HG03139 (cell line): ENCODE results near the gene PIH1D2.
A peak's percentile ranks its signal among the peaks of the same experiment; 100 is the strongest.
"Not testable (repeated sequence)": the region's sequence is repeated elsewhere in the genome, so short reads cannot be mapped to it uniquely, and the experiment has no call there.

Experiments
- ATAC-seq: cut with Tn5 transposase; IDR thresholded peaks from one replicate; pipeline ENCODE4 v1.9.1; 2021; ENCODE audit not compliant: unreplicated experiment

The PIH1D2 gene

DNA sequence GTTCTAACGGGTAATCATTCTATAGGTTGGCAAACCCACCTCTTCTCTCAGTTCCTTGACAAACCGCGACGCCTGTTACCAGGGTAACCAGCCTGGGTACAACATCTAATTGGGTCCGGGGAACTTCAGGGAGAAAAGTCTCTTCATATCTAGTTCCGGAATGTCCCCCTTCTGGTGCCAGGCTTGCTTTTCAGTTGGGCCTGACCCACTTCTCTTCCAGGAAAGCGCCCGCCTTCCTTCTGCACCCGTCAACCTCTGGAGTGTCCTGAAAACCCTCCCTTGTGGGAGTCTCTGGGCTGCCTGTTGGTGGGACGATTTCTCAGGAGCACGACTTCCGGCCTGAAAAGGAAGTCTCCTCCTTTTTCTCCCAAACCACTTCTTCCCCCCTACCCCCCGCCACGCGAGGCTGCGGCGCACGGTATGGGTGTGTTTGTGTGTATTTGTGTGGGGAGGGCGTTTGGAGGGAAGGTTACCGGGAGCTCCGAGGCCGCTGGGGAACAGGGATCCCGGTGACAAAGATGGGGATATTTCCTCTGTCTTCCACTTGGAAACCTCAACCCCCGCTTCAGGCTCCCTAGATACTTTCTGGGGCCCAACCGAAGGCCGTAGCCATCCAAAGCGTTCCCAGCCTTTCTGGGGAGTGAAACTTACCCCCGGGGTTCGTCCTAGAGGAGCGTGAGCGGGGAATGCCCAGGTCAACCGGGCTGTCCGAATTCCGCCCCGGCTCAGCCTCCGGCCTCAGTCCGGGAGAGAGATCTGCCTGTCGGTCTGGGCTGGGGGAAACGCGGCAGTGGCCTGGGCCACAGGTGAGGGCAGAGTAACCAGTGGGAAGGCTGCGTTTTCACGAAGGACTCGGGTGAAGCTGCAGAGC lies at the start of gene PIH1D2, which contains the start of gene NKAPD1:
PIH1D2 (minus strand) TSS at position 77 of the 871 bp plus-strand sequence. CDS start 843 bp downstream, outside the sequence.
NKAPD1 (plus strand) TSS at position 359 of the 871 bp plus-strand sequence. CDS start 1,276 bp downstream, outside the sequence.
- ATAC-seq, result peak; percentile 73

DNA sequence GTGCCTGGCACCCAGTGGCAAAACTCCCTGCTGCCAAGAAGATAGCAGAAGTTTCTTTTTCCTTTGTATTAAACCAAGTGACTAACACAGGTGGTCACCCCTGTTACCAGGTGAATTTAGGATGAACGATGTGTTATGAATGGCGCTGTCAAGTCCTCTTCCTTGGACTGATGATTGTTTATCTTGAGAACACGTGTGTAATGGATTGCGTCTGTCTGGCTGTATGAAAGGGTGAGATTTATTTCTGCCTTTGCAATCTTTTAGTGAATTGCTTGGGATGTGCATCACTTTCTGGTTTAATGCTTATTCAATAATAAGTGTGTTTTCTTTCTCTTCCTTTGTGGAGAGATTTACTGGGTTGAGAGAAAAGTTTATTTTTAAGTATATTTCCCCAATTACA lies 49.3 kb upstream of the PIH1D2 start:
- ATAC-seq, result no peak

GRCh38 chr11:112121981-112122615 lies 48.3 kb upstream of the PIH1D2 start:
- no peak for ATAC-seq

DNA sequence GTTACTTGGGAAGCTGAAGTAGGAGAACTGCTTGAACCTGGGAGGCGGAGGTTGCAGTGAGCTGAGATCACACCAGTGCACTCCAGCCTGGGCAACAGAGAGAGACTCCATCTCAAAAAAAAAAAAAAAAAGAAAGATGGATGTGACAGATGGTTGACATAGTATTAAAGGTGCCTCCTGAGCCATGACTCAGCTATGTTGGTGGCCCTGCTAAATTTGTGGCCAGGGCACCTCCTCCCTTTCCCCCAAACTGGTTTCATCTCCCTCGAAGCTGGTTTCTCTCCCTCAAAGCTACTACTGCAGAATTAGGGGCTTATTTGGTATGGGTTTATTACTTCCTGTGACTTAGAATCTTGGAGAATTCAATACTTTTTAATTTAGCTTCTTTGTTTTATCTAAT lies 44.4 kb upstream of the PIH1D2 start:
- ATAC-seq, result no peak

DNA sequence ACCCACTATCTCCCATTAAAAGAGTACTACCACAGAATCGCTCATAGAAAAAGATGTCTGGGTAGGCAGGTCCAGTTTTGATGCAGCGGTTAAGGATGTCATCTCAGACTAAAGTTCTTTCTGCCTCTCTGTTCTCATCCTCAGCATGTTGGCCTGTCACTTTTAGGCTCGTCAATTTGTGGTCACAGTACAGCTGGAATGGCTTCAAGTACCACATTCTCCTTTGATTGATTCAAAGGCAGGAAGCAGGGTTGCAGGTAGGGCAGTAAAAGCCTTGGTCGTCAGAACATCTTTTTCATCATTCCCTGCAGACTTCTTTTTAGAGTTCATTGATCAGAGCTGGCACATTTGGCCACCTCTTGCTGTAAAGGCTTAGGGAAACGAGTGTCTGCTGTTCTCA lies 41.6 kb upstream of the PIH1D2 start:
- ATAC-seq, result no peak

DNA sequence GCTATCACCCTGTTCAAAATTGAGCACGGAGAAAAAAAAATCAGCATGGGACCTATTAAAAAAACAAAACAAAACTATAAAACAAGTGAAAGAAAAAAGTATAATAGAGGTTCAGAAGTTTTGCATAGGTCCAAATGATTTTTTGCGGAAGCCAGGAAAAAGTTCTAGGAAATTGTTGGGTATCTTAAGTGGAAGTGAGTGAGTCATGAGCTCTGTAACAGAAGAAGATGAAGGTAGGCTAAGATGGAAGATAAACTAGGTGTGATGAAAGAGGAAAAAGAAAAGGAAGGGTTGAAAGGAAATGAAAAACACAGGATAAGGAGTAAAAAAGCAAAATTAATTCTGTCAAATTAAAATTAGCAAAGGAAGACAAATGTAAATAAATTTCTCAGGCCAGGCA lies 40.6 kb upstream of the PIH1D2 start:
- no peak for ATAC-seq

- no peak for ATAC-seq
Observed at GRCh38 chr11:112113539-112114457, 40.0 kb upstream of the PIH1D2 start.

- no peak for ATAC-seq
Observed at GRCh38 chr11:112106070-112106469, 32.3 kb upstream of the PIH1D2 start.

DNA sequence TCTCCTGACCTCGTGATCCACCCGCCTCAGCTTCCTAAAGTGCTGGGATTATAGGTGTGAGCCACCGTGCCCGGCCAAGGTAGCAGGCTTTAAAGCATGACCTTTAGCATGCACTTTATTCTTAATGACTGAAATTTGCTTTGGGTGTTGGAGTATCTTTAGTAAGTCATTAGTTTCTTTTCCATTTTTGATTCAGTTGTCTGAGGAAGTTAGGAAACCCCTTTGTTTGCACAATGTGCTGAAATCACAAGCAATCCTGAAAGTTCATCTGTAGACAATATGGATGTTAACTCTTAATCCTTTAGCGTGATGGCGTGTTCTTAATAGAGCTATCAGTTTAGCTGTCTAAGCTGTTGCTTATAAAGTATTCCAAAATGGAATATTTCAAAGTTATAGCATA lies 29.6 kb upstream of the PIH1D2 start:
- no peak for ATAC-seq

DNA sequence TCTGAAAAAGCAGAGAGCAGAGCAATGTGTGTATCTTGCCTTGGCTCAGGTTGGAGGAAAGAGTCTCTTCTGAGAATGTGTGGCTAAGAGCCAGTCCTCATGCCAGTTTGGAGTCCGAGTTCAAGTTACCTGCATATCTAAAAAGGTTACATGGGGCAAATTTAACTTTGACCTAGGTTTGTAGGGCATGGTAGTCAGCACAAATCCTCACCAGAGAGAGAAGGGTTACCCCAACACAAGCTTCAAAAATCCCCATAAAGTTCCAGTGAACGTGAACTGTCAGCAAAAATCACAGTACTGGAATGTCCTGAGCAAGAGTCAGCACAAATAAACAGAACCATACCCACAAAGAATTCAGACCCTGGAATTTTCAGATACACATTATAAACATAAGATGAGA lies 26.6 kb upstream of the PIH1D2 start:
- no peak for ATAC-seq

GRCh38 chr11:112097734-112098528 lies 24.1 kb upstream of the PIH1D2 start:
- ATAC-seq, result no peak

- no peak for ATAC-seq
Observed at GRCh38 chr11:112096194-112096593, 22.4 kb upstream of the PIH1D2 start.

DNA sequence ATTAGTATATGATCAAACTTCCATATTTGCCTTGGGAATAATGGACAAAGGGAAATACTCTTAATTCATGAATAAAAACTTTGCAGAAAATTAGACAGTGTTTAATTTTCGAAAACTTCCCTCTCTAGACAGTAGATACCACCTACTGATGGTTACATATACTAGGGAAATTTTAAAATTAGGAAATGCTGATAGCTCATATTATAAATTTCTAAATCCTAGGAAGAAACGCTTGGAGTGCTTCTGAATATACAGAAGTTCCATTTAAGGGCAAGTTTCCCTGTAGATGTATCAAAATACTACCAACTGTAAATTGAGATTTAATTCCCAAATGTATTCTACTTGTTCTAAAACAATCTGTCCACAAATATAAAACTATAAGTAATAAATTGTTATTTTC lies 21.5 kb upstream of the PIH1D2 start:
- not testable (repeated sequence) for ATAC-seq

DNA sequence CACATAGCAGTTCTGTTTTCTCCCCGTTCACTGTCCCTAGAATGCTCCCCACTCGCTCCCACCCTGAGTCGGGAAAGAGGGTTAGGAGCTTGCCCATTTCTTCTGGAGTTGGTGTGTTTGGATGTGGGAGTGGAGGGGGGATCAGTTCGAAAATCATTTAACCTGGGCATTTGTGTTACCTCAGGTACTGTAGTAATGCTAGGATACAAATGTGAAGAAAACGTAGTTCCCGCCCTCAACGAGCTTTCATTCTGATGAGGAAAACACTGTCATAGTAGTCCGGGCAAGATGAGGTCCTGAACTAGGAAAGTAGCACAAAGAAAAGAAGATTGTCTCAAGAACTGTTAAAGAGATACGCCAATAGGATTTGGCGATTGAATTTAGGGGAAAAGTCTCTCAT lies 13.4 kb upstream of the PIH1D2 start:
- no peak for ATAC-seq

DNA sequence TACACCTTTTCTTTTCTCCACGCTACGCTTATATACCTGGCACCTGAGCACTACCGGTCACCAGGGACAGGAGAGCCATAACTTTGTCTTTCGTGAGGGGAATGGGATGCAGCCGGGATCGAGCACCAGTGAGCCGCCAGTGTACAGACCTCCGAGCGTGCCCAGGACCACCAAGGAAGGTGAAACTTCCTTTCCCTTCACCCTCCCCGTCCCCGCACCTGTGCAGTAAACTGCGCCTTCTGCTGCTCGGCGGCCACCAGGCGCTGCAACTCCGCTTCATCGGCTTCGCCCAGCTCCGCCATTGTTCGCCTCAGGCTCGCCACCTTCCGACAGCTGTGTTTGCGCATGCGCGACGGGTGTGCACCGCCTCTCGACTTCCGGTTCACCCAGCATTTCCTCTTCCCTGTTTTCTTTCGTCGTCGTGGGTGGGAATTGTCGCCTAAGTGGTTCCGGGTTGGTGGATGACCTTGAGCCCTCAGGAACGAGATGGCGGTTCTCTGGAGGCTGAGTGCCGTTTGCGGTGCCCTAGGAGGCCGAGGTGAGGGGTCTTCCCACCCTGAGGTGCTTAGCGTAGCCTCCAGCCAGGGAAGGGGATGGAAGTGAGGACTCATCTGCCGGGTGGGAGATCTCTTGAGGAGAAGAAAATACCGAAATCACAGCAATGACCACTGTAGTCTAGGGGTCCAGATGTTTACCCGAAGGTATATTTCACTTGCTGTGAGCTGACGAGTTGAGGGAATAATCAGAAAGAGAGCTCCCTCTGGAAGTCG lies 12.8 kb upstream of the PIH1D2 start, which contains the start of the genes SDHD and TIMM8B:
SDHD (plus strand) TSS at position 452 of the 770 bp plus-strand sequence; CDS start at position 487, 35 bp downstream.
TIMM8B (minus strand) TSS at position 335 of the 770 bp plus-strand sequence; CDS start at position 302, 33 bp downstream.
- ATAC-seq, result peak; percentile 89

- ATAC-seq, result peak; percentile 27
Observed at GRCh38 chr11:112085822-112086421, 12.1 kb upstream of the PIH1D2 start.

GRCh38 chr11:112082729-112083128 lies 8.9 kb upstream of the PIH1D2 start:
- ATAC-seq, result no peak

GRCh38 chr11:112062923-112063322 lies 10.9 kb downstream of the PIH1D2 start:
- no peak for ATAC-seq

DNA sequence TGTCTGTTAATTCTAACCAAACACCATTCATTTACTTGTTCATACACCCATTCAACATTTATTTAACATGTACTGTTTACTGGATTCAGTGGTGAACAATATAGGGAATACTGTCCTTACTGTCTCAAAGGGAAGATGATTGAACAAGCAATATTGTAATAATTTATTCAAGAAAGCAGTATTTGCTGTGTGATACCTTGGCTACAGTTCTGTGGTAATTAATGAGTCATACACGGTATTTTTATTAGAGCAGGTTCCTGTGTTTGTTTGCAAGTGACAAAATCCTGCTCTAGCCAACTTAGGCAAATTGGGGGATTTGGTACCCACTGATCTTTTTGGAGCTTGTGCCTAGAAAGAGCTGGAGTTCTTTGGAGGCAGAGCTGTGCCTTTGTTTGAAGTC lies 15.7 kb downstream of the PIH1D2 start:
- no peak for ATAC-seq
